Spleen (tissue), 11 donors: ENCODE data around the gene DBET. TPM values are rescaled to one million over a fixed set of nuclear protein-coding genes. Genes with fewer than 3 reads are reported as not detected.
A peak's percentile ranks its signal among the peaks of the same experiment; 100 is the strongest.
"Not testable (repeated sequence)": the region's sequence is repeated elsewhere in the genome, so short reads cannot be mapped to it uniquely, and the experiment has no call there.

Source experiments
- DNase-seq: peaks from one replicate; pipeline ENCODE4 v3.0.0-alpha.2; 2020
- H3K27ac ChIP-seq, 8 donors: fragments of 200-600 bp; sonication (generic) in 7 of 8; 1 replicate in 4 of 8; 2 replicates in 4 of 8; pipeline versions ENCODE4 v1.5.0 to v1.8.0; 2016 to 2021; ENCODE audit warnings: inconsistent platforms in 4 of 8, mild to moderate bottlenecking in 4 of 8, moderate library complexity in 1 of 8
- H3K27me3 ChIP-seq, 7 donors: fragments of 200-600 bp; sonication (generic) in 6 of 7; replicated peaks in 1 of 7; 1 replicate in 4 of 7; 2 replicates in 3 of 7; pipeline versions ENCODE4 v1.5.0 to v1.8.0; 2016 to 2021; ENCODE audit warnings: inconsistent platforms in 3 of 7, mild to moderate bottlenecking in 1 of 7
- H3K36me3 ChIP-seq, 6 donors: fragments of 200-600 bp; sonication (generic) in 5 of 6; 1 replicate in 4 of 6; 2 replicates in 2 of 6; pipeline versions ENCODE4 v1.5.0 to v1.8.0; 2016 to 2021; ENCODE audit warnings: inconsistent platforms in 2 of 6
- H3K4me1 ChIP-seq, 6 donors: fragments of 200-600 bp; sonication (generic) in 5 of 6; 1 replicate in 3 of 6; 2 replicates in 3 of 6; pipeline versions ENCODE4 v1.5.0 to v1.8.0; 2016 to 2021; ENCODE audit warnings: inconsistent platforms in 3 of 6
- H3K4me3 ChIP-seq, 8 donors: fragments of 200-600 bp; sonication (generic) in 7 of 8; 1 replicate in 4 of 8; 2 replicates in 4 of 8; pipeline versions ENCODE4 v1.5.0 to v1.8.0; 2016 to 2021; ENCODE audit warnings: inconsistent platforms in 4 of 8, mild to moderate bottlenecking in 4 of 8, moderate library complexity in 2 of 8
- H3K9me3 ChIP-seq, 8 donors: fragments of 200-600 bp; sonication (generic) in 7 of 8; 1 replicate in 4 of 8; 2 replicates in 4 of 8; pipeline versions ENCODE4 v1.5.0 to v1.8.0; 2016 to 2021; ENCODE audit warnings: inconsistent platforms in 4 of 8
- POLR2A ChIP-seq, 3 donors: fragments of 450-650 bp; IDR thresholded peaks; one replicate each; pipeline ENCODE4 v1.5.1; 2017; ENCODE audit warnings: antibody characterized with exemption in 3 of 3, mild to moderate bottlenecking in 1 of 3
- WGBS, 5 donors: extraction: QIAGEN DNeasy Blood & Tissue Kit in 3 of 5; methylation state at CpG; one replicate each; pipeline versions ENCODE4 v1.1.5 to v1.1.7; 2013 to 2018; 5-methylcytosine and 5-hydroxymethylcytosine counted together
- intact Hi-C: fragments of 100-400 bp; cut with DNase I; formaldehyde crosslinking; loops from one replicate; pipeline ENCODE4 v1.15.0; 2023; ENCODE audit warnings: low total_unique reads
- polyA plus RNA-seq, 3 donors: library from polyadenylated mRNA; stranded (reverse); fragments of 200-250 nt; gene quantifications; one replicate each; pipeline ENCODE4 v1.2.1, GENCODE V29; 2013
- small RNA-seq, 4 donors: library from RNA; depleted of rRNA; stranded (forward); fragments of <200 nt; gene quantifications; one replicate each; pipeline ENCODE3, GENCODE V24; 2016
- total RNA-seq, 7 donors: library from RNA; depleted of rRNA in 3 of 7; stranded (reverse); fragments of >200 nt in 3 of 7; fragmentation: NEBNext Ultra II Directional in 4 of 7; extraction: Animal tissue kit (Norgen Biotek cat#: 25700) in 4 of 7; gene quantifications; one replicate each; pipeline versions ENCODE4 v1.1.0 to v1.2.1, GENCODE V29; 2016 to 2021
- donor health status: healthy with polysubstance abuse.
- donor health status: DM: no; HTN: no; CAD: no; lungs with moderate emphysema.
- donor health status: DM: no; HTN: no; CAD: no.
- donor health status: Bipolar disorder and iron deficiency.
- donor health status: healthy.
- donor health status: DM: no; HTN: no; CAD: no.
- donor health status: DM: yes; HTN: yes; CAD: no.

The DBET gene
- total and polyA plus RNA-seq, 10 donors, result not detected

DNA sequence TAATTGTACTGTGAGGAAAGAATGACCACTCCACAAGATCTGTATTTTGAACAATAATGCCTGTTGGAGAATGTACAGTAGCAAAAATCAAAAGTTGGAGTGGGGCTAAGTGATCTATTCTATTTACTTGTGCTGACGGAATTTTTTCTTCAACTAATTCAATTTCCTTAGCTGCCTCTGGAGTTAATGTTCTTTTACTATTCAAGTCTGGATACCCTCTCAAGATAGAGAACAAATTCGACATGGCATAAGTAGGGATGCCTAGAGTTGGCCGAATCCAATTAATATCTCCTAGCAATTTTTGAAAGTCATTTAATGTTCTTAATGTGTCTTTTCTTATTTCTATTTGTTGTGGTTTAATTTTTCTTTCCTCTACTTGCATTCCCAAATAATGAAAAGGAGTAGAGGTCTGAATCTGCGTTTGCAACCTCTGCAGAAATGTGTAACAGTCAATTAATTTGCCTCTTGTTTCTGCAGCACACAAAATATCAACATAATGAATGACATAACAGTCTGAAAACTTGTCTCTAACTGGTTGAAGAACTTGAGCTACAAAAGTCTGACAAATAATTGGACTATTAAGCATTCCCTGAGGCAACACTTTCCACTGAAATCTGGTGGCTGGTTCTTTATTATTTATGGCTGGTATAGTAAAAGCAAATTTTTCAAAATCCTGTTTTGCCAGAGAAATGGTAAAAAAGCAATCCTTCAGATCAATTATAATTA lies 46.4 kb downstream of the DBET start:
- H3K36me3 ChIP-seq, H3K9me3 ChIP-seq, H3K4me3 ChIP-seq, H3K27ac ChIP-seq, DNase-seq, intact Hi-C loops, H3K4me1 ChIP-seq: not testable (repeated sequence)
- 65 to 78% (median 66%) methylated on average over 4 of the region's 4 CpGs for WGBS, 5 donors
- peaks cover 0 to 14% (median 0%) of the 10 kb centered on the region in 7 donors for H3K27me3 ChIP-seq
- TF ChIP-seq POLR2A (IDR thresholded peaks at IDR 0.05), result peak in 1 of 3 donors; percentile 30

DNA sequence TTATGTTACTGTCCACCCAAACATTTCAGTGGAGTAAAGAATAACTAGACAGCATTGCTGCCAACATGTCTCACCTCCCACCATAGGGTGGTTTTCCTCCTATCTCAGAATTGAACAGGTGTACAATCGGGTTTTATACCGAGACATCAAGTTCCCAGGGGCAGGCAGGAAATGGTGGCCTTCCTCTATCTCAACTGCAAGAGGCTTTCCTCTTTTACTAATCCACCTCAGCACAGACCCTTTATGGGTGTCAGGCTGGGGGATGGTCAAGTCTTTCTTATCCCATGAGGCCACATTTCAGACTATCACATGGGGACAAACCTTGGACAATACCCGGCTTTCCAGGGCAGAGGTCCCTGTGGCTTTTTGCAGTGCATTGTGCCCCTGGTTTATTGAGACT lies 48.6 kb downstream of the DBET start:
- H3K36me3 ChIP-seq, H3K9me3 ChIP-seq, H3K4me1 ChIP-seq, H3K27me3 ChIP-seq, H3K27ac ChIP-seq, DNase-seq, intact Hi-C loops, H3K4me3 ChIP-seq: not testable (repeated sequence)
- WGBS, 5 donors, result 34 to 76% (median 54%) methylated on average over 2 to 3 of the region's 3 CpGs

GRCh38 chr4:190114991-190115390 lies 50.7 kb downstream of the DBET start:
- H3K4me3 ChIP-seq, intact Hi-C loops, H3K27ac ChIP-seq, H3K9me3 ChIP-seq, H3K36me3 ChIP-seq, H3K4me1 ChIP-seq, H3K27me3 ChIP-seq: not testable (repeated sequence)
- peak; percentile 37 for DNase-seq
- 57 to 66% (median 66%) methylated on average over 3 of the region's 3 CpGs for WGBS, 5 donors

Small RNA genes within 50 kb of the gene (small RNA-seq; reads per million reads assigned to genes)
- gene RNA5SP174, result 0.76 to 1.1 (median 0.98) reads per million in 4 donors
- gene RNA5SP175, result 3.3 to 8.9 (median 7.2) reads per million in 4 donors

Other genes starting within 250 kb of the DBET start
- 10 to 100 TPM; 34.2 to 45.9 (median 41.2) TPM for gene FRG1, start 123.6 kb upstream of the DBET start, total RNA-seq
- gene FRG1, start 123.6 kb upstream of the DBET start, polyA plus RNA-seq, result 10 to 100 TPM; 36.2 to 55.3 (median 44.4) TPM
- not detected for gene FRG2, start 37.2 kb upstream of the DBET start, total RNA-seq
- gene FRG2, start 37.2 kb upstream of the DBET start, polyA plus RNA-seq, result not detected
- not detected for gene DUX4, start 109.3 kb downstream of the DBET start, total RNA-seq
- gene DUX4, start 109.3 kb downstream of the DBET start, polyA plus RNA-seq, result not detected